Large intestine (tissue), 3 donors: ENCODE data around the gene KLC1. TPM values are rescaled to one million over a fixed set of nuclear protein-coding genes. Genes with fewer than 3 reads are reported as not detected.

Experiments used
- DNase-seq, 2 donors: peaks; one replicate each; pipeline versions ENCODE4 v3.0.0 to v3.0.0-alpha.2; 2013
- H3K27ac ChIP-seq: one replicate; pipeline ENCODE4 v1.5.1; 2013; ENCODE audit warnings: low read length
- H3K27me3 ChIP-seq: 2 replicates; pipeline ENCODE4 v1.6.1; 2013; ENCODE audit warnings: low read length; ENCODE audit not compliant: control insufficient read depth, insufficient read depth
- H3K36me3 ChIP-seq: 2 replicates; pipeline ENCODE4 v1.6.1; 2013; ENCODE audit warnings: low read length; ENCODE audit not compliant: control insufficient read depth, insufficient read depth
- H3K4me1 ChIP-seq: one replicate; pipeline ENCODE4 v1.6.1; 2013; ENCODE audit warnings: low read length; ENCODE audit not compliant: control insufficient read depth, insufficient read depth
- H3K4me3 ChIP-seq: one replicate; pipeline ENCODE4 v1.5.1; 2013; ENCODE audit warnings: low read length
- H3K9me3 ChIP-seq: one replicate; pipeline ENCODE4 v1.6.1; 2013; ENCODE audit warnings: mild to moderate bottlenecking, low read depth, low read length, moderate library complexity; ENCODE audit not compliant: control insufficient read depth
- WGBS: methylation state at CpG from one replicate; pipeline ENCODE4 v1.1.5; 2013; ENCODE audit warnings: low lambda C conversion rate; ENCODE audit not compliant: insufficient coverage; 5-methylcytosine and 5-hydroxymethylcytosine counted together
- polyA plus RNA-seq: library from polyadenylated mRNA; unstranded; fragments of 120-200 nt; gene quantifications from one replicate; pipeline ENCODE4 v1.2.1, GENCODE V29; 2013

Gene KLC1
- polyA plus RNA-seq, 1 donor: 115 TPM

- no peak overlapping the region for H3K27ac ChIP-seq
- no peaks in the 10 kb centered on the region for H3K4me1 ChIP-seq
- H3K27me3 ChIP-seq: no peaks in the 10 kb centered on the region
- H3K36me3 ChIP-seq: peaks cover 77% of the 10 kb centered on the region
- WGBS: no CpG with 5 or more reads among the region's 22 CpGs
- no peaks in the 10 kb centered on the region for H3K9me3 ChIP-seq
- no peak overlapping the region for H3K4me3 ChIP-seq
- no peak for DNase-seq
These were observed 107.0 kb downstream of the KLC1 start for GRCh38 chr14:103735815-103736545.

- no peak for DNase-seq
- Histone ChIP-seq H3K4me3 (no peak overlapping the region), H3K27me3 (no peaks in the 10 kb centered on the region), H3K9me3 (no peaks in the 10 kb centered on the region), H3K27ac (no peak overlapping the region), H3K36me3 (peaks cover 86% of the 10 kb centered on the region), H3K4me1 (no peaks in the 10 kb centered on the region)
- no CpG with 5 or more reads among the region's 10 CpGs for WGBS
These were observed 107.8 kb downstream of the KLC1 start for GRCh38 chr14:103736546-103737431.

GRCh38 chr14:103737432-103738045 is 108.5 kb downstream of the KLC1 start:
- Histone ChIP-seq H3K4me3 (no peak overlapping the region), H3K9me3 (no peaks in the 10 kb centered on the region), H3K27ac (no peak overlapping the region), H3K4me1 (no peaks in the 10 kb centered on the region), H3K36me3 (peaks cover 87% of the 10 kb centered on the region), H3K27me3 (no peaks in the 10 kb centered on the region)
- no peak for DNase-seq
- 100% methylated on average over 4 of the region's 16 CpGs for WGBS

GRCh38 chr14:103738166-103738565 is 109.2 kb downstream of the KLC1 start:
- Histone ChIP-seq H3K36me3 (peaks cover 85% of the 10 kb centered on the region), H3K27ac (no peak overlapping the region), H3K4me3 (no peak overlapping the region), H3K4me1 (no peaks in the 10 kb centered on the region), H3K9me3 (no peaks in the 10 kb centered on the region), H3K27me3 (no peaks in the 10 kb centered on the region)
- no peak for DNase-seq
- 100% methylated on average over 2 of the region's 10 CpGs for WGBS

- H3K9me3 ChIP-seq: no peaks in the 10 kb centered on the region
- H3K27ac ChIP-seq: no peak overlapping the region
- H3K27me3 ChIP-seq: no peaks in the 10 kb centered on the region
- no peak overlapping the region for H3K4me3 ChIP-seq
- no peak for DNase-seq
- peaks cover 86% of the 10 kb centered on the region for H3K36me3 ChIP-seq
- H3K4me1 ChIP-seq: no peaks in the 10 kb centered on the region
- WGBS: no CpG with 5 or more reads among the region's 34 CpGs
These were observed 109.9 kb downstream of the KLC1 start for GRCh38 chr14:103738701-103739451.

- Histone ChIP-seq H3K27me3 (no peaks in the 10 kb centered on the region), H3K4me3 (no peak overlapping the region), H3K36me3 (peaks cover 85% of the 10 kb centered on the region), H3K9me3 (no peaks in the 10 kb centered on the region), H3K4me1 (peaks cover 3% of the 10 kb centered on the region), H3K27ac (no peak overlapping the region)
- WGBS: no CpG with 5 or more reads among the region's 6 CpGs
- no peak for DNase-seq
These were observed 110.4 kb downstream of the KLC1 start for GRCh38 chr14:103739466-103739792.

GRCh38 chr14:103739793-103740501 is 110.9 kb downstream of the KLC1 start:
- WGBS: no CpG with 5 or more reads among the region's 30 CpGs
- Histone ChIP-seq H3K27ac (no peak overlapping the region), H3K9me3 (no peaks in the 10 kb centered on the region), H3K36me3 (peaks cover 85% of the 10 kb centered on the region), H3K27me3 (no peaks in the 10 kb centered on the region), H3K4me3 (no peak overlapping the region), H3K4me1 (peaks cover 8% of the 10 kb centered on the region)
- DNase-seq: no peak

GRCh38 chr14:103740991-103741689 is 112.1 kb downstream of the KLC1 start:
- Histone ChIP-seq H3K27me3 (no peaks in the 10 kb centered on the region), H3K4me1 (peaks cover 11% of the 10 kb centered on the region), H3K36me3 (peaks cover 76% of the 10 kb centered on the region), H3K9me3 (no peaks in the 10 kb centered on the region), H3K27ac (no peak overlapping the region), H3K4me3 (no peak overlapping the region)
- no peak for DNase-seq
- WGBS: no CpG with 5 or more reads among the region's 14 CpGs

- Histone ChIP-seq H3K4me1 (peaks cover 14% of the 10 kb centered on the region), H3K9me3 (no peaks in the 10 kb centered on the region), H3K27ac (no peak overlapping the region), H3K36me3 (peaks cover 71% of the 10 kb centered on the region), H3K4me3 (no peak overlapping the region), H3K27me3 (no peaks in the 10 kb centered on the region)
- whole genome bisulfite sequencing: no CpG with 5 or more reads among the region's 9 CpGs
- no peak for DNase-seq
These were observed 112.9 kb downstream of the KLC1 start for GRCh38 chr14:103741876-103742275.
